ENCODE results near the gene MIPOL1. TPM values are rescaled to one million over a fixed set of nuclear protein-coding genes. Genes with fewer than 3 reads are reported as not detected.

MIPOL1 gene
- total RNA-seq, 2 donors from 2014 or later = 8.6 to 27.0 TPM

DNA sequence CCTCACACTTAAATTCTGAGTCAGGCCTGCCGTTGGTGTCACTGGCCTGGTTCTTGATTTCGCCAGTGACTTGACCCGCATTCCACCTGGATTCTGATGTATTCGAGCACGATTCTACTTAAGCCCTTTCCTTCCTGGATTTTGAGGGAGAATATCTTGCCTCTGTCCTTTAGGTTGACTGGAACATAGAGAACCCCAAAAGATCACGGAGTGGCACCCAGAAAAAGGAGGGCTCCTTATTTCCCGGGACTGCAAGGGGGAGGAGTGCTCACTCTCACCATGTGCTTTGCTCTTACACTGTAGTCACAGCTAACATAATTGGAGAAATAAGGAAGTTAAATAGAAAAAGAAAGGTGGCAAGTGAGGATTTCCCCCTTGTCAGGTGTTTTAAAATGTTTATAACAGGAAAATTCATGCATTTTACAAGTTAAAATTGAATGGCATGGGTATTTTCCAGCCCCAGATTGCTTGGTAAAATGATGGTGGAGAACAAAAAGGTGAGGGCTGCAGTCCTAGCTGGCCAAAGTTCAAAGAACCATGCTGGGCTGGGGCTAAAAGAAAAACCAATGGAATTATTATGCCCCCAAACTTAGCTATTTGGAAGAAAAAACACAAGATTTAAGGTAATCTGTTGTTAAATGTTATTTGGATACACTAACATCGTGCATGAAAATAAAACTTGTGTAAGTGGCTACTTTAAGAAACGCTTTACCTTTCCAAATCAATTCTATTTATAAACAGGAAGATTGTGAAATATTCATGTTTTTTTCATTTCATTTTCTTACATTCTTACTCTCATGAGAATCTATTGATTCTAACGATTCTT lies 388.4 kb downstream of the MIPOL1 start:
- TF ChIP-seq, protein P1, sequence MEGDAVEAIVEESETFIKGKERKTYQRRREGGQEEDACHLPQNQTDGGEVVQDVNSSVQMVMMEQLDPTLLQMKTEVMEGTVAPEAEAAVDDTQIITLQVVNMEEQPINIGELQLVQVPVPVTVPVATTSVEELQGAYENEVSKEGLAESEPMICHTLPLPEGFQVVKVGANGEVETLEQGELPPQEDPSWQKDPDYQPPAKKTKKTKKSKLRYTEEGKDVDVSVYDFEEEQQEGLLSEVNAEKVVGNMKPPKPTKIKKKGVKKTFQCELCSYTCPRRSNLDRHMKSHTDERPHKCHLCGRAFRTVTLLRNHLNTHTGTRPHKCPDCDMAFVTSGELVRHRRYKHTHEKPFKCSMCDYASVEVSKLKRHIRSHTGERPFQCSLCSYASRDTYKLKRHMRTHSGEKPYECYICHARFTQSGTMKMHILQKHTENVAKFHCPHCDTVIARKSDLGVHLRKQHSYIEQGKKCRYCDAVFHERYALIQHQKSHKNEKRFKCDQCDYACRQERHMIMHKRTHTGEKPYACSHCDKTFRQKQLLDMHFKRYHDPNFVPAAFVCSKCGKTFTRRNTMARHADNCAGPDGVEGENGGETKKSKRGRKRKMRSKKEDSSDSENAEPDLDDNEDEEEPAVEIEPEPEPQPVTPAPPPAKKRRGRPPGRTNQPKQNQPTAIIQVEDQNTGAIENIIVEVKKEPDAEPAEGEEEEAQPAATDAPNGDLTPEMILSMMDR (IDR thresholded peaks at IDR 0.05) = no peak
- TF ChIP-seq POLR2A (IDR thresholded peaks at IDR 0.05) = no peak

DNA sequence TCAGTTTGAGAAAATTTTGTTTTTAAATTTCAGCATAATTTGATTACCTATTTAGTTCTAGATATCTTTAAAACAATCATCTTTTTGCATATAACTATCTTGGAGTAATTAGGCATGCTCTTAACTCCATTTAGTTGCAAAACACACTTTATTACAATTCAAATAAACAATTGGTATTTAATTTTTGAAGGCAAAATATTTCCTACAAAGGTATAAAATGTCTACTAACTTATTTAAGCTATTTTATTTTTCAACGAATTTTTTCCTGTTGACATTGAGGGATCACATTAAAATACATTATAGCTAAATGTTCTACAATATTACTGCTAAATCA lies 389.0 kb downstream of the MIPOL1 start:
- TF ChIP-seq, protein P1 (IDR thresholded peaks at IDR 0.05) = no peak
- no peak for TF ChIP-seq POLR2A (IDR thresholded peaks at IDR 0.05)
- Histone ChIP-seq H3K36me3 (replicated peaks in 1 of 2; ENCODE audit: insufficient read depth in 1 of 2, low read depth in 2 of 2) (no peaks in the 10 kb centered on the region), H3K4me1 (peaks cover 34% of the 10 kb centered on the region), H3K27ac (no peak overlapping the region), H3K9me3 (no peaks in the 10 kb centered on the region), H3K4me3 (no peak overlapping the region), H3K27me3 (peaks cover 4 to 52% of the 10 kb centered on the region in 2 donors)
- intact Hi-C loops (cut with DNase I) = no loop called here
- DNase-seq (no peak), ATAC-seq (no peak)
- WGBS, 2 donors = 2 to 14% methylated on average over 1 of the region's 1 CpG

More for the DNA sequence above, 388.4 kb downstream of the MIPOL1 start:
- H3K4me3 ChIP-seq = no peak overlapping the region
- ATAC-seq (no peak), DNase-seq (no peak)
- H3K27me3 ChIP-seq = peaks cover 4 to 52% of the 10 kb centered on the region in 2 donors
- no peaks in the 10 kb centered on the region for H3K9me3 ChIP-seq
- intact Hi-C loops (cut with DNase I) = no loop called here
- no peak overlapping the region for H3K27ac ChIP-seq
- H3K4me1 ChIP-seq = peaks cover 30% of the 10 kb centered on the region
- 31 to 39% methylated on average over 10 of the region's 10 CpGs for WGBS, 2 donors
- no peaks in the 10 kb centered on the region for H3K36me3 ChIP-seq (replicated peaks in 1 of 2; ENCODE audit: insufficient read depth in 1 of 2, low read depth in 2 of 2)

DNA sequence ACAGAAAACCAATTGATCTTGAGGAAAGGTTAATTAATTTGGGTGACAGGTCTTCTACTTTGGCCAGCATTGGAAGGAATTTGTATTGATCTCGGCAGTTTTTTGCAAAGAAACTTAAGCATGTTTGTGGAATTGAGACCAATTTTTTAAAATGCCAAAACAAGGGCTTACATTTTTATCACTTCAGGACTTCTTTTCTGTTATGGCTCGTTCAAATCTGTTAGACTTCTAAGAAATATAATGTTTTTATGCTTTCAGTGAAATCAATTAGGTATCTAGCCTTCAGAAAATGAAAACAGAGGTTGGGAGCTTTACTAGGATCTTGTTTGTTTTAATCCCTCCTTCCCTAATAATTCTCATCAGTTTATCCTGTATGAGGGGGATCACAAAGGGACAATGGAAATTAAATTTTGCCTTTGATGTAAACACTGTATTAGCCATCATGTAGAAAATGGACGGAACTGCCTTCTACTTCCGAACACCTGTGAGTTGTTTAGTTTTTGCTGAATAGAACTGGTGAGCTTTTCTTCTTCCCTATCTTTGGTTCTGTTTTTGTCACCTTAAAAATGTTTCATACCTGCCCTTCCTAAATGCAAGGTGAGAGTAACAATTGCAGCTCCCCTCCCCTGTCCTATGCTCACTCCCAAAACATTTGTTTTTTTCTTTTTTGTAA lies 389.5 kb downstream of the MIPOL1 start:
- ATAC-seq = no peak
- no peaks in the 10 kb centered on the region for H3K9me3 ChIP-seq
- H3K36me3 ChIP-seq (replicated peaks in 1 of 2; ENCODE audit: insufficient read depth in 1 of 2, low read depth in 2 of 2) = no peaks in the 10 kb centered on the region
- H3K27me3 ChIP-seq = peaks cover 6 to 54% of the 10 kb centered on the region in 2 donors
- 33 to 36% methylated on average over 4 of the region's 4 CpGs for WGBS, 2 donors
- DNase-seq = no peak
- TF ChIP-seq POLR2A (IDR thresholded peaks at IDR 0.05) = no peak
- TF ChIP-seq, protein P1 (IDR thresholded peaks at IDR 0.05) = no peak
- peaks cover 36% of the 10 kb centered on the region for H3K4me1 ChIP-seq
- no peak overlapping the region for H3K4me3 ChIP-seq
- H3K27ac ChIP-seq = no peak overlapping the region
- intact Hi-C loops (cut with DNase I) = no loop called here

DNA sequence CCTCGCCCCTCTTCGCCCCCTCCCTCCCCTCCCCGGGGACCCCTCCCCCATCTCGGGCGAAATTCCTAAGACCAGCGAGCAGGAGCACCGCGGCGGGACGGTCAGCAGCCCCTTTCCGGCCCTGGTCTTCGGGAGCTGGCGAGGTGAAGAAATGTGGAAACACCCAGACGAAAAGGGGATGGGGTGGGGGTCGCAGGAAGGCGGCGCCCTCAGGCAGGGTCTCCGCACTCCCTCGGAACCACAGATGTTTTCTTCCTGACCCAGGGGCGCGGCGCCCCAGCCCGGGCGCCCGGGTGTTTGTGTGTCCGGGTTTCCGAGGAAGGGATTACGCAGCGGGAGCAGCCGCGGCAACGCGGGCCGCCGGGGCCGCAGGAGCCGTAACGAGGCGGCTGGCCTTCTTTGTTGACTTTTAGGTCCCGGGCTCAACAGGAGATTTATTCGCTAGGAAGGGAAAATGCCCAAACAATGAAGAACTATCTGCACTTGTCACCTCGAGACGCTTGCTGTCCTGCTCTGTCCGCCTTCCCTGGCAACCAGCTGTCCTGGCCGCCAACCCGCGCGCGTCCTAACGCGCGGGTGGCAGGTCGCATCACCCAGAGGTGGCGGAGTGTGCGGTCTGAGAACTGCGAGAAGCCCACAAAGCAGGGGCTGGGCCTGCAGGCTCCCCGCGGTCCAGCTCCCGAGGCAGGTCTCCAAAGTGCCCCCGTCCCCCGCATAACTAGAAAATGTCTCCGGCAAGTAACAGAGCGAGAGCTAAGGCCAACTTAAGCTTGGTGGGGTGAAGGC lies 390.3 kb downstream of the MIPOL1 start:
- ATAC-seq (no peak), DNase-seq (no peak)
- TF ChIP-seq POLR2A (IDR thresholded peaks at IDR 0.05) = no peak
- TF ChIP-seq, protein P1 (IDR thresholded peaks at IDR 0.05) = no peak
- no peak overlapping the region for H3K4me3 ChIP-seq
- no peaks in the 10 kb centered on the region for H3K36me3 ChIP-seq (replicated peaks in 1 of 2; ENCODE audit: insufficient read depth in 1 of 2, low read depth in 2 of 2)
- no peaks in the 10 kb centered on the region for H3K9me3 ChIP-seq
- H3K27me3 ChIP-seq = peaks cover 11 to 58% of the 10 kb centered on the region in 2 donors
- intact Hi-C loops (cut with DNase I) = no loop called here
- H3K4me1 ChIP-seq = peaks cover 36% of the 10 kb centered on the region
- no peak overlapping the region for H3K27ac ChIP-seq
- 18 to 21% methylated on average over 12 to 62 of the region's 63 CpGs for WGBS, 2 donors
